ENCODE results near the gene CTNNBIP1.
A peak's percentile ranks its signal among the peaks of the same experiment; 100 is the strongest.

GRCh38 chr1:9867408-9868243 is 42.4 kb downstream of the CTNNBIP1 start:
- no peak for TF ChIP-seq REST (IDR thresholded peaks at IDR 0.05)
- peak; percentile 96 for TF ChIP-seq CTCF (IDR thresholded peaks at IDR 0.05; ENCODE audit: low read depth, low read length, missing input control)
- TF ChIP-seq YY1 (IDR thresholded peaks at IDR 0.05) = no peak
- no peak for TF ChIP-seq ZBTB33 (IDR thresholded peaks at IDR 0.05)
- peak; percentile 96 to 97 for TF ChIP-seq RAD21 (IDR thresholded peaks at IDR 0.05)
- TF ChIP-seq JUND (IDR thresholded peaks at IDR 0.05) = no peak
- TF ChIP-seq NR2F2 (IDR thresholded peaks at IDR 0.05) = no peak
- no peak for TF ChIP-seq GABPA (IDR thresholded peaks at IDR 0.05 in 1 of 2, conservative IDR thresholded peaks at IDR 0.05 in 1 of 2)

Data from liver (tissue), 3 donors.